Measurements from ENCODE around the gene CAMKMT.

CAMKMT gene

GRCh38 chr2:44819061-44819460 lies 457.3 kb downstream of the CAMKMT start:
- DNase-seq (ENCODE audit: low read depth in 2 of 2, low spot score in 1 of 2): no peak

- no peak for DNase-seq (ENCODE audit: low read depth in 2 of 2, low spot score in 1 of 2)
Observed at GRCh38 chr2:44821500-44821899, 459.8 kb downstream of the CAMKMT start.

- no peak for DNase-seq (ENCODE audit: low read depth in 2 of 2, low spot score in 1 of 2)
Observed at GRCh38 chr2:44822174-44822573, 460.4 kb downstream of the CAMKMT start.

All from stimulated activated CD8-positive, alpha-beta memory T cell treated with anti-CD3 and anti-CD28 coated beads, Interleukin-4, amount 100 ng/mL, for 1 hour (primary cell).